Measurements from ENCODE around the gene AK8.

GRCh38 chr9:132791699-132792240 is 86.3 kb downstream of the AK8 start:
- TF ChIP-seq, protein P1, sequence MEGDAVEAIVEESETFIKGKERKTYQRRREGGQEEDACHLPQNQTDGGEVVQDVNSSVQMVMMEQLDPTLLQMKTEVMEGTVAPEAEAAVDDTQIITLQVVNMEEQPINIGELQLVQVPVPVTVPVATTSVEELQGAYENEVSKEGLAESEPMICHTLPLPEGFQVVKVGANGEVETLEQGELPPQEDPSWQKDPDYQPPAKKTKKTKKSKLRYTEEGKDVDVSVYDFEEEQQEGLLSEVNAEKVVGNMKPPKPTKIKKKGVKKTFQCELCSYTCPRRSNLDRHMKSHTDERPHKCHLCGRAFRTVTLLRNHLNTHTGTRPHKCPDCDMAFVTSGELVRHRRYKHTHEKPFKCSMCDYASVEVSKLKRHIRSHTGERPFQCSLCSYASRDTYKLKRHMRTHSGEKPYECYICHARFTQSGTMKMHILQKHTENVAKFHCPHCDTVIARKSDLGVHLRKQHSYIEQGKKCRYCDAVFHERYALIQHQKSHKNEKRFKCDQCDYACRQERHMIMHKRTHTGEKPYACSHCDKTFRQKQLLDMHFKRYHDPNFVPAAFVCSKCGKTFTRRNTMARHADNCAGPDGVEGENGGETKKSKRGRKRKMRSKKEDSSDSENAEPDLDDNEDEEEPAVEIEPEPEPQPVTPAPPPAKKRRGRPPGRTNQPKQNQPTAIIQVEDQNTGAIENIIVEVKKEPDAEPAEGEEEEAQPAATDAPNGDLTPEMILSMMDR (IDR thresholded peaks at IDR 0.05): no peak
- TF ChIP-seq GABPA (IDR thresholded peaks at IDR 0.05; ENCODE audit: low read depth): no peak
- TF ChIP-seq RFX5 (IDR thresholded peaks at IDR 0.05; ENCODE audit: low read length): no peak
- TF ChIP-seq FOXM1 (IDR thresholded peaks at IDR 0.05; ENCODE audit: low read depth): no peak
- TF ChIP-seq RCOR1 (IDR thresholded peaks at IDR 0.05; ENCODE audit: low read length): no peak
- no peak for TF ChIP-seq SMC3 (IDR thresholded peaks at IDR 0.05; ENCODE audit: low read depth, low read length)
- TF ChIP-seq ELF1 (IDR thresholded peaks at IDR 0.05): no peak
- no peak for TF ChIP-seq GATA2 (CRISPR knock-in tag; IDR thresholded peaks at IDR 0.05)
- TF ChIP-seq RAD21 (IDR thresholded peaks at IDR 0.05; ENCODE audit: low read length): no peak
- no peak for TF ChIP-seq YY1 (IDR thresholded peaks at IDR 0.05; ENCODE audit: low read depth)
- TF ChIP-seq REST (IDR thresholded peaks at IDR 0.05; ENCODE audit: low read depth, low read length): no peak
- TF ChIP-seq CHD2 (IDR thresholded peaks at IDR 0.05; ENCODE audit: low read length, partially characterized antibody): no peak
